Measurements from ENCODE around the gene KIF1A.

- TF ChIP-seq CTCF (IDR thresholded peaks at IDR 0.05; ENCODE audit: low read length) (no peak), EZH2 (IDR thresholded peaks at IDR 0.05; ENCODE audit: borderline replicate concordance, low read length) (no peak)
These were observed 74.6 kb downstream of the KIF1A start for GRCh38 chr2:240745456-240745855.

All from OCI-LY1 (cell line).